B cell (primary cell): ENCODE results near the gene P2RX5. TPM values are rescaled to one million over a fixed set of nuclear protein-coding genes. Genes with fewer than 3 reads are reported as not detected.

Source experiments
- ATAC-seq: fragments of 200-7000 bp; cut with Tn5 transposase; one replicate; pipeline ENCODE4 v1.10.0; 2021; ENCODE audit warnings: low read depth, mild to moderate bottlenecking, moderate number of reproducible peaks, moderate library complexity
- CTCF ChIA-PET: fragments of 350-600 bp; sonication (Branson Sonifier 250); formaldehyde crosslinking; loops from one replicate; lab custom pipeline; 2021; ENCODE audit warnings: antibody characterized with exemption, inconsistent platforms; lab: Charles Lee
- POLR2A ChIA-PET: fragments of 350-600 bp; sonication (Branson Sonifier 250); formaldehyde crosslinking; loops from one replicate; lab custom pipeline; 2021; ENCODE audit warnings: antibody characterized with exemption; lab: Charles Lee
- DNase-seq: peaks from one replicate; pipeline ENCODE4 v3.0.0; 2013
- H2AFZ ChIP-seq: 2 replicates; pipeline ENCODE4 v1.6.1; 2012; ENCODE audit warnings: mild to moderate bottlenecking, low read depth, low read length; ENCODE audit not compliant: insufficient read depth, poor library complexity, severe bottlenecking
- H3K27ac ChIP-seq, 2 donors: 1 replicate in 1 of 2; 2 replicates in 1 of 2; pipeline ENCODE4 v1.5.1; 2012 to 2013; ENCODE audit warnings: low read length in 2 of 2, mild to moderate bottlenecking in 2 of 2, moderate library complexity in 1 of 2
- H3K27me3 ChIP-seq, 4 experiments: fragments of 200-600 bp in 1 of 4; sonication (generic) in 1 of 4; replicated peaks in 1 of 4; 1 replicate in 2 of 4; 2 replicates in 2 of 4; pipeline versions ENCODE4 v1.6.1 to v1.7.0; 2013 to 2016; ENCODE audit warnings: low read length in 3 of 4, mild to moderate bottlenecking in 2 of 4, mixed read lengths in 1 of 4, moderate library complexity in 1 of 4; ENCODE audit not compliant: insufficient read depth in 4 of 4, control insufficient read depth in 3 of 4; ENCODE audit errors: control extremely low read depth in 1 of 4
- H3K36me3 ChIP-seq, 2 experiments: replicated peaks in 1 of 2; 1 replicate in 1 of 2; 2 replicates in 1 of 2; pipeline versions ENCODE4 v1.6.1 to v1.7.1; 2013; ENCODE audit warnings: low read length in 1 of 2; ENCODE audit not compliant: insufficient read depth in 2 of 2, control insufficient read depth in 1 of 2; ENCODE audit errors: control extremely low read depth in 1 of 2, extremely low read depth in 1 of 2
- H3K4me1 ChIP-seq, 2 donors: fragments of 200-600 bp in 1 of 2; sonication (generic) in 1 of 2; 1 replicate in 1 of 2; 2 replicates in 1 of 2; pipeline versions ENCODE4 v1.5.1 to v1.6.1; 2013 to 2017; ENCODE audit warnings: low read length in 2 of 2; ENCODE audit not compliant: control insufficient read depth in 2 of 2, insufficient read depth in 2 of 2
- H3K4me2 ChIP-seq: replicated peaks from 2 replicates; pipeline ENCODE3; 2012; ENCODE audit warnings: mild to moderate bottlenecking, low read depth, low read length; ENCODE audit not compliant: poor library complexity, severe bottlenecking
- H3K4me3 ChIP-seq, 5 experiments: fragments of 200-600 bp in 1 of 5; sonication (generic) in 1 of 5; 1 replicate in 3 of 5; 2 replicates in 2 of 5; pipeline versions ENCODE4 v1.5.1 to v1.7.0; 2011 to 2016; ENCODE audit warnings: low read length in 4 of 5, mild to moderate bottlenecking in 4 of 5, low read depth in 2 of 5, control low read depth in 1 of 5, moderate library complexity in 1 of 5; ENCODE audit not compliant: insufficient read depth in 1 of 5; ENCODE audit errors: control extremely low read depth in 1 of 5, extremely low read depth in 1 of 5
- H3K79me2 ChIP-seq: fragments of 200-600 bp; sonication (generic); one replicate; pipeline ENCODE4 v1.6.0; 2016; ENCODE audit warnings: low read length; ENCODE audit not compliant: control insufficient read depth, insufficient read depth
- H3K9ac ChIP-seq: fragments of 200-600 bp; sonication (generic); 2 replicates; pipeline ENCODE4 v1.6.1; 2017; ENCODE audit warnings: mild to moderate bottlenecking, low read length, moderate library complexity
- H3K9me3 ChIP-seq, 3 donors: one replicate each; pipeline versions ENCODE4 v1.6.1 to v1.7.1; 2013; ENCODE audit warnings: low read length in 2 of 3; ENCODE audit not compliant: control insufficient read depth in 2 of 3, insufficient read depth in 1 of 3; ENCODE audit errors: control extremely low read depth in 1 of 3
- H4K20me1 ChIP-seq: 2 replicates; pipeline ENCODE4 v1.6.0; 2012; ENCODE audit warnings: mild to moderate bottlenecking, low read length; ENCODE audit not compliant: insufficient read depth, control insufficient read depth, poor library complexity, severe bottlenecking
- H3K27ac Mint-ChIP-seq: one replicate; pipeline ENCODE4 v1.8.0; 2021; ENCODE audit warnings: mixed read lengths
- H3K27me3 Mint-ChIP-seq: one replicate; pipeline ENCODE4 v1.8.0; 2021; ENCODE audit warnings: mixed read lengths
- H3K4me1 Mint-ChIP-seq: one replicate; pipeline ENCODE4 v1.8.0; 2021; ENCODE audit warnings: mixed read lengths
- H3K4me3 Mint-ChIP-seq: one replicate; pipeline ENCODE4 v1.8.0; 2021; ENCODE audit warnings: mixed read lengths
- H3K9me3 Mint-ChIP-seq: one replicate; pipeline ENCODE4 v1.8.0; 2022; ENCODE audit warnings: mixed read lengths; ENCODE audit not compliant: insufficient read depth
- EZH2 ChIP-seq: IDR thresholded peaks from 2 replicates; pipeline ENCODE4 v1.6.1; 2012; ENCODE audit warnings: borderline replicate concordance, low read depth, mild to moderate bottlenecking, moderate library complexity, low read length; ENCODE audit not compliant: insufficient read depth, poor library complexity, severe bottlenecking
- WGBS: methylation state at CpG from one replicate; pipeline ENCODE4 v1.1.5; 2013; ENCODE audit warnings: missing lambda C conversion rate; ENCODE audit not compliant: insufficient coverage; 5-methylcytosine and 5-hydroxymethylcytosine counted together
- intact Hi-C: fragments of 100-400 bp; cut with micrococcal nuclease; formaldehyde crosslinking; loops from one replicate; pipeline ENCODE4 v1.10.0; 2022
- polyA plus RNA-seq: library from polyadenylated mRNA; depleted of rRNA; stranded (reverse); fragments of >200 nt; gene quantifications from 2 replicates; pipeline ENCODE4 v1.2.3, GENCODE V29; 2012
- total RNA-seq, 2 donors: library from RNA; stranded (reverse); fragments of 120-200 nt in 1 of 2; gene quantifications; 1 replicate in 1 of 2; 2 replicates in 1 of 2; pipeline versions ENCODE4 v1.2.3 to v1.2.4, GENCODE V29; 2013 to 2022
- TF ChIP-seq, protein P1 (sequence below): fragments of 200-600 bp; IDR thresholded peaks from one replicate; pipeline ENCODE4 v1.8.0; 2022; ENCODE audit warnings: antibody characterized with exemption, mild to moderate bottlenecking

The P2RX5 gene
- total and polyA plus RNA-seq, 2 donors (not counting 1 experiment from before 2014, with no cell fraction given) = 405 to 745 TPM

DNA sequence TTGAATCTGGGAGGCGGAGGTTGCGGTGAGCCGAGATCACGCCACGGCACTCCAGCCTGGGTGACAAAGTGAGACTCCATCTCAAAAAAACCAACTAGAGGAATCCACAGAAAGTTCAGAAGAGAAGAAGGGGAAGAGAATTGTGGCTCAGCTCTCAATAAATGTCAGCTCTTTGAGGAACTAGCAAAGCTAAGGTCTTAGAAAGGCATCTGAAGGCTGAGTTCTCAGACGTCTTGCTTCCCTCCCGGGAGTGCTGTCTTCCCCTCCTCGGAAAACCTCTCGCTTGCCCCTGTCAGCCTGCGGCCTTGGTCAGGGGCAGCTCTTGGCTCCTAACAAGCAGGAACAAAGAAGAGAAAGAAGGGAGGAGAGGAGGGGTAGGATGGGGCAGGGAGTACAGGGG is 65.2 kb downstream of the P2RX5 start:
- Histone ChIP-seq H3K4me3 (no peak overlapping the region), H2AFZ (no peak overlapping the region), H3K27me3 (no peaks in the 10 kb centered on the region), H3K79me2 (peaks cover 23% of the 10 kb centered on the region), H3K9me3 (no peaks in the 10 kb centered on the region), H4K20me1 (peaks cover 4% of the 10 kb centered on the region), H3K36me3 (peaks cover 0 to 25% of the 10 kb centered on the region in 2 experiments), H3K27ac (no peak overlapping the region), H3K4me2 (no peak overlapping the region), H3K4me1 (peaks cover 4 to 5% of the 10 kb centered on the region in 2 donors), H3K9ac (no peak overlapping the region)
- intact Hi-C loops = no loop called here
- Mint-ChIP-seq H3K9me3 (no peaks in the 10 kb centered on the region), H3K4me1 (peaks cover 15% of the 10 kb centered on the region), H3K4me3 (no peak overlapping the region), H3K27me3 (no peaks in the 10 kb centered on the region), H3K27ac (no peak overlapping the region)
- TF ChIP-seq, protein P1, sequence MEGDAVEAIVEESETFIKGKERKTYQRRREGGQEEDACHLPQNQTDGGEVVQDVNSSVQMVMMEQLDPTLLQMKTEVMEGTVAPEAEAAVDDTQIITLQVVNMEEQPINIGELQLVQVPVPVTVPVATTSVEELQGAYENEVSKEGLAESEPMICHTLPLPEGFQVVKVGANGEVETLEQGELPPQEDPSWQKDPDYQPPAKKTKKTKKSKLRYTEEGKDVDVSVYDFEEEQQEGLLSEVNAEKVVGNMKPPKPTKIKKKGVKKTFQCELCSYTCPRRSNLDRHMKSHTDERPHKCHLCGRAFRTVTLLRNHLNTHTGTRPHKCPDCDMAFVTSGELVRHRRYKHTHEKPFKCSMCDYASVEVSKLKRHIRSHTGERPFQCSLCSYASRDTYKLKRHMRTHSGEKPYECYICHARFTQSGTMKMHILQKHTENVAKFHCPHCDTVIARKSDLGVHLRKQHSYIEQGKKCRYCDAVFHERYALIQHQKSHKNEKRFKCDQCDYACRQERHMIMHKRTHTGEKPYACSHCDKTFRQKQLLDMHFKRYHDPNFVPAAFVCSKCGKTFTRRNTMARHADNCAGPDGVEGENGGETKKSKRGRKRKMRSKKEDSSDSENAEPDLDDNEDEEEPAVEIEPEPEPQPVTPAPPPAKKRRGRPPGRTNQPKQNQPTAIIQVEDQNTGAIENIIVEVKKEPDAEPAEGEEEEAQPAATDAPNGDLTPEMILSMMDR = no peak
- TF ChIP-seq EZH2 = no peak
- ATAC-seq (no peak), DNase-seq (no peak)
- CTCF ChIA-PET = no interaction called here
- 91% methylated on average over 3 of the region's 10 CpGs for WGBS
- POLR2A ChIA-PET = no interaction called here

- H3K4me3 ChIP-seq = no peak overlapping the region
- Mint-ChIP-seq H3K4me1 (peaks cover 4% of the 10 kb centered on the region), H3K4me3 (no peak overlapping the region), H3K27ac (no peak overlapping the region), H3K27me3 (no peaks in the 10 kb centered on the region), H3K9me3 (no peaks in the 10 kb centered on the region)
- H3K79me2 ChIP-seq = peaks cover 5% of the 10 kb centered on the region
- TF ChIP-seq, protein P1 = no peak
- no peak for TF ChIP-seq EZH2
- ATAC-seq (no peak), DNase-seq (no peak)
- no peaks in the 10 kb centered on the region for H3K9me3 ChIP-seq
- H3K27ac ChIP-seq = no peak overlapping the region
- intact Hi-C loops = no loop called here
- no peaks in the 10 kb centered on the region for H3K27me3 ChIP-seq
- no peaks in the 10 kb centered on the region for H3K4me1 ChIP-seq
- POLR2A ChIA-PET = no interaction called here
- CTCF ChIA-PET = interaction anchor here (1.0 to 1.3 kb wide), 3 partner anchors 9 to 25 kb away, joined by 3 read pairs; partner anchors contain the start of genes CTNS and SHPK
- no peak overlapping the region for H3K4me2 ChIP-seq
- no peak overlapping the region for H2AFZ ChIP-seq
- 100% methylated on average over 3 of the region's 11 CpGs for WGBS
- no peak overlapping the region for H3K9ac ChIP-seq
- no peaks in the 10 kb centered on the region for H4K20me1 ChIP-seq
- H3K36me3 ChIP-seq = peaks cover 0 to 44% of the 10 kb centered on the region in 2 experiments
Measured at GRCh38 chr17:3627769-3628167, 68.2 kb downstream of the P2RX5 start.
